MCF 10A (cell line): Measurements from ENCODE around the gene TCF7. TPM values are rescaled to one million over a fixed set of nuclear protein-coding genes. Genes with fewer than 3 reads are reported as not detected.

ENCODE experiments used
- BruUV-seq: library from RNA; stranded (reverse); fragments of 400-500 nt; replicated peaks from 2 replicates; lab custom pipeline; 2021; lab: Mats Ljungman, UMichigan
- CTCF ChIA-PET: fragments of 300-600 bp; sonication (Branson Sonifier 250); formaldehyde crosslinking; extraction: SDS; loops from one replicate; lab custom pipeline; 2021; ENCODE audit warnings: antibody characterized with exemption, inconsistent platforms; lab: Yijun Ruan, JAX
- POLR2A ChIA-PET: fragments of 300-600, 350-650 bp; sonication (Branson Sonifier 250); formaldehyde crosslinking; extraction: SDS; loops from one replicate; lab custom pipeline; 2020; ENCODE audit warnings: antibody characterized with exemption, inconsistent platforms; lab: Yijun Ruan, JAX
- DNase-seq: peaks from one replicate; pipeline ENCODE4 v3.0.0-alpha.2; 2018; ENCODE audit not compliant: unreplicated experiment
- H3K27ac Mint-ChIP-seq: one replicate; pipeline ENCODE4 v1.8.0; 2022; ENCODE audit warnings: mild to moderate bottlenecking, low read depth, mixed read lengths; ENCODE audit not compliant: unreplicated experiment
- H3K27me3 Mint-ChIP-seq: one replicate; pipeline ENCODE4 v1.8.0; 2022; ENCODE audit warnings: mixed read lengths; ENCODE audit not compliant: insufficient read depth, unreplicated experiment
- H3K36me3 Mint-ChIP-seq: one replicate; pipeline ENCODE4 v1.8.0; 2022; ENCODE audit warnings: mild to moderate bottlenecking, moderate library complexity, mixed read lengths; ENCODE audit not compliant: insufficient read depth, unreplicated experiment
- H3K4me1 Mint-ChIP-seq: one replicate; pipeline ENCODE4 v1.8.0; 2022; ENCODE audit warnings: mixed read lengths; ENCODE audit not compliant: insufficient read depth, unreplicated experiment
- H3K4me3 Mint-ChIP-seq: one replicate; pipeline ENCODE4 v1.8.0; 2022; ENCODE audit warnings: mild to moderate bottlenecking, moderate library complexity, mixed read lengths; ENCODE audit not compliant: unreplicated experiment
- H3K9me3 Mint-ChIP-seq: one replicate; pipeline ENCODE4 v1.8.0; 2022; ENCODE audit warnings: mixed read lengths; ENCODE audit not compliant: unreplicated experiment
- intact Hi-C: fragments of 100-400 bp; cut with micrococcal nuclease; formaldehyde crosslinking; loops from 2 replicates; pipeline ENCODE4 v1.14.1; 2022
- total RNA-seq: library from RNA; stranded (reverse); gene quantifications from 2 replicates; pipeline ENCODE4 v1.2.3, GENCODE V29; 2022
- TF ChIP-seq, protein P1 (sequence below): fragments of 200-600 bp; IDR thresholded peaks from one replicate; pipeline ENCODE4 v1.8.0; 2022; ENCODE audit warnings: antibody characterized with exemption, mild to moderate bottlenecking; ENCODE audit not compliant: unreplicated experiment

The TCF7 gene
- total RNA-seq, 1 experiment from 2014 or later = 0.42 TPM

DNA sequence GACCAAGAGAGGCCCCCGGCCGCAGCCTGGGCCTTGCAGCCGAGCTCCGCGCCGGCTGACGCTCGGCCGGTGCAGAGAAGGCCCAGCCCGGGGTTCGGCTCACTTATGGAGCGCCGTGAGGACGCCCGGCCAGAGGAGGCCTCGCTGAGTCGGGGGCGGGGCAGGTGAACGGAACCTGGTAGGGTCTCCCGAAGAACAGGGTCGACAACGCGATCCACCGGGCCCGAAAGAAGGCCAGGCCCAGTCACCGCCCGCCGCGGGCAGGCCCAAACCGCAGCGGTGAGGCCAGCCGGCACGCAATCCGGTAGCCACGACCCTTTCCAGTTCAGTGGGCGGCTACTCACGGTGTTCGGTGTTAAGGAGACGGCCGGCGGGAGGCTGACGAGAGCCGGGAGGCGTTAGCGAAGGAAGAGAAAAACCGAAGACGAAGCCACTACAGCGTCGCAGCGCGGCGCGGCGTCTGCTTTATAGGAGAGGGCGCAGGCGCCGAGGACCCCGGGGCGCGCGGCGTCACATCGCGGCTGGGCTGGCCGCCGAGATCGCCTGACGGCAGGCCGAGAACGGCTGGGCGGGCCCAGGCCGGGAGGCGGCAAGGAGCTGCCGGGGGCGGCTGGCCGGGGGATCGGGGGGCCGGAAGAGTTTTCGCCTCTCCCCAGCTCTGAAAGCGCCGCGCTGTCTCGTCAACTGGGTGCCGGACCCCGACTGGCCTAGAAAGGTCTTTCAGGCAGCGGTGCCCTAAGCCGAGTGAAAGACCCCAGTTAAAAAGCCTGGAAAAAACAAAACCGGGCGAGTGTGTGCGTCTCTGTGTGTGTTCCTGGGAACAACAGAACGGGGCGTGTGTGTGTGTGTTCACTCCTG lies 62.3 kb downstream of the TCF7 start, which contains the start of gene SKP1:
TSS of gene SKP1 (minus strand) at position 440 of the 858 bp plus-strand sequence. CDS start 2,928 bp downstream, outside the sequence.
- intact Hi-C loops = loop anchor here (2.0 kb wide), 2 partner anchors 48 to 112 kb away; no protein-coding TSS in a partner anchor
- peak; percentile 89 for DNase-seq
- Mint-ChIP-seq H3K4me3 (peak within 1 kb of the TSS; percentile 97), H3K9me3 (no peaks in the 10 kb centered on the region), H3K27me3 (no peaks in the 10 kb centered on the region), H3K27ac (peak within 1 kb of the TSS; percentile 97), H3K4me1 (peaks cover 28% of the 10 kb centered on the region), H3K36me3 (peaks cover 45% of the 10 kb centered on the region)
- ChIA-PET CTCF (interaction anchor here (0.6 to 3.0 kb wide), 13 partner anchors 26 to 410 kb away, joined by 3 to 16 read pairs (median 4); partner anchors contain the start of genes PPP2CA and UBE2B), POLR2A (interaction anchor here (0.6 to 8.9 kb wide), 86 partner anchors 8 to 1550 kb away, joined by 3 to 309 read pairs (median 4); partner anchors contain the start of genes CAMLG, CDKL3, HSPA4 and JADE2)
- BruUV-seq = no TSS peak
- TF ChIP-seq, protein P1, sequence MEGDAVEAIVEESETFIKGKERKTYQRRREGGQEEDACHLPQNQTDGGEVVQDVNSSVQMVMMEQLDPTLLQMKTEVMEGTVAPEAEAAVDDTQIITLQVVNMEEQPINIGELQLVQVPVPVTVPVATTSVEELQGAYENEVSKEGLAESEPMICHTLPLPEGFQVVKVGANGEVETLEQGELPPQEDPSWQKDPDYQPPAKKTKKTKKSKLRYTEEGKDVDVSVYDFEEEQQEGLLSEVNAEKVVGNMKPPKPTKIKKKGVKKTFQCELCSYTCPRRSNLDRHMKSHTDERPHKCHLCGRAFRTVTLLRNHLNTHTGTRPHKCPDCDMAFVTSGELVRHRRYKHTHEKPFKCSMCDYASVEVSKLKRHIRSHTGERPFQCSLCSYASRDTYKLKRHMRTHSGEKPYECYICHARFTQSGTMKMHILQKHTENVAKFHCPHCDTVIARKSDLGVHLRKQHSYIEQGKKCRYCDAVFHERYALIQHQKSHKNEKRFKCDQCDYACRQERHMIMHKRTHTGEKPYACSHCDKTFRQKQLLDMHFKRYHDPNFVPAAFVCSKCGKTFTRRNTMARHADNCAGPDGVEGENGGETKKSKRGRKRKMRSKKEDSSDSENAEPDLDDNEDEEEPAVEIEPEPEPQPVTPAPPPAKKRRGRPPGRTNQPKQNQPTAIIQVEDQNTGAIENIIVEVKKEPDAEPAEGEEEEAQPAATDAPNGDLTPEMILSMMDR = no peak

- Mint-ChIP-seq H3K4me3 (peak overlapping the region; percentile 97), H3K27ac (peak overlapping the region; percentile 97), H3K9me3 (no peaks in the 10 kb centered on the region), H3K4me1 (peaks cover 23% of the 10 kb centered on the region), H3K27me3 (no peaks in the 10 kb centered on the region), H3K36me3 (peaks cover 37% of the 10 kb centered on the region)
- BruUV-seq = TSS peak; percentile 95
- intact Hi-C loops = loop anchor here (2.0 kb wide), 2 partner anchors 47 to 111 kb away; no protein-coding TSS in a partner anchor
- TF ChIP-seq, protein P1 = no peak
- ChIA-PET POLR2A (interaction anchor here (0.6 to 8.9 kb wide), 78 partner anchors 9 to 1126 kb away, joined by 3 to 309 read pairs (median 4); partner anchors contain the start of genes CAMLG, CDKL3, HSPA4 and JADE2), CTCF (interaction anchor here (0.5 to 3.0 kb wide), 17 partner anchors 9 to 410 kb away, joined by 3 to 16 read pairs (median 3); partner anchors contain the start of genes PPP2CA and UBE2B)
- DNase-seq = peak; percentile 93
Measured at GRCh38 chr5:134177369-134178095, 63.1 kb downstream of the TCF7 start.

- DNase-seq = no peak
- no TSS peak for BruUV-seq
- ChIA-PET POLR2A (interaction anchor here (0.6 to 8.9 kb wide), 38 partner anchors 10 to 561 kb away, joined by 3 to 309 read pairs (median 8); partner anchors contain the start of genes CAMLG, CDKL3, JADE2 and PPP2CA), CTCF (interaction anchor here (0.5 to 3.0 kb wide), 12 partner anchors 8 to 409 kb away, joined by 3 to 16 read pairs (median 4); partner anchors contain the start of gene PPP2CA)
- H3K36me3 Mint-ChIP-seq = peaks cover 32% of the 10 kb centered on the region
- H3K4me3 Mint-ChIP-seq = peak overlapping the region; percentile 97
- H3K9me3 Mint-ChIP-seq = no peaks in the 10 kb centered on the region
- TF ChIP-seq, protein P1 = no peak
- intact Hi-C loops = no loop called here
- H3K27ac Mint-ChIP-seq = peak overlapping the region; percentile 97
- peaks cover 23% of the 10 kb centered on the region for H3K4me1 Mint-ChIP-seq
- H3K27me3 Mint-ChIP-seq = no peaks in the 10 kb centered on the region
Measured at GRCh38 chr5:134178096-134178419, 63.6 kb downstream of the TCF7 start.
